Measurements from ENCODE around the gene ARFRP1.

- TF ChIP-seq CTCF (IDR thresholded peaks at IDR 0.05) (no peak), POLR2A (IDR thresholded peaks at IDR 0.05) (no peak)
Measured at GRCh38 chr20:63741676-63742380, 34.1 kb upstream of the ARFRP1 start.

Measured in right lobe of liver (tissue), 4 donors.